Calu3 (cell line): ENCODE measurements around the gene NXPE4. TPM values are rescaled to one million over a fixed set of nuclear protein-coding genes. Genes with fewer than 3 reads are reported as not detected.

Source experiments
- BruUV-seq: library from RNA; stranded (reverse); fragments of 400-500 nt; replicated peaks from 2 replicates; lab custom pipeline; 2021; lab: Mats Ljungman, UMichigan
- CTCF ChIA-PET: fragments of 300-600 bp; sonication (Branson Sonifier 250); formaldehyde crosslinking; loops from one replicate; lab custom pipeline; 2022; ENCODE audit warnings: antibody characterized with exemption; lab: Charles Lee
- DNase-seq: peaks from one replicate; pipeline ENCODE4 v3.0.0; 2022
- H3K27ac Mint-ChIP-seq: one replicate; pipeline ENCODE4 v1.8.0; 2022; ENCODE audit warnings: mixed read lengths; ENCODE audit not compliant: unreplicated experiment
- H3K27me3 Mint-ChIP-seq: one replicate; pipeline ENCODE4 v1.8.0; 2022; ENCODE audit warnings: mixed read lengths; ENCODE audit not compliant: unreplicated experiment
- H3K36me3 Mint-ChIP-seq: one replicate; pipeline ENCODE4 v1.8.0; 2022; ENCODE audit warnings: mild to moderate bottlenecking, moderate library complexity, mixed read lengths; ENCODE audit not compliant: insufficient read depth, unreplicated experiment
- H3K4me1 Mint-ChIP-seq: one replicate; pipeline ENCODE4 v1.8.0; 2022; ENCODE audit warnings: mild to moderate bottlenecking, low read depth, mixed read lengths; ENCODE audit not compliant: unreplicated experiment
- H3K4me3 Mint-ChIP-seq: one replicate; pipeline ENCODE4 v1.8.0; 2022; ENCODE audit warnings: mild to moderate bottlenecking, low read depth, moderate library complexity, mixed read lengths; ENCODE audit not compliant: unreplicated experiment
- H3K9me3 Mint-ChIP-seq: one replicate; pipeline ENCODE4 v1.8.0; 2022; ENCODE audit warnings: low read depth, mixed read lengths; ENCODE audit not compliant: unreplicated experiment
- intact Hi-C: fragments of 100-400 bp; cut with micrococcal nuclease; formaldehyde crosslinking; loops from one replicate; pipeline ENCODE4 v1.10.0; 2022; ENCODE audit not compliant: unreplicated experiment
- total RNA-seq: library from RNA; stranded (reverse); gene quantifications from 2 replicates; pipeline ENCODE4 v1.2.3, GENCODE V29; 2022
- TF ChIP-seq, protein P1 (sequence below): fragments of 200-600 bp; IDR thresholded peaks from one replicate; pipeline ENCODE4 v1.8.0; 2022; ENCODE audit warnings: antibody characterized with exemption; ENCODE audit not compliant: unreplicated experiment

NXPE4 gene
- total RNA-seq, 1 experiment from 2014 or later: not detected

DNA sequence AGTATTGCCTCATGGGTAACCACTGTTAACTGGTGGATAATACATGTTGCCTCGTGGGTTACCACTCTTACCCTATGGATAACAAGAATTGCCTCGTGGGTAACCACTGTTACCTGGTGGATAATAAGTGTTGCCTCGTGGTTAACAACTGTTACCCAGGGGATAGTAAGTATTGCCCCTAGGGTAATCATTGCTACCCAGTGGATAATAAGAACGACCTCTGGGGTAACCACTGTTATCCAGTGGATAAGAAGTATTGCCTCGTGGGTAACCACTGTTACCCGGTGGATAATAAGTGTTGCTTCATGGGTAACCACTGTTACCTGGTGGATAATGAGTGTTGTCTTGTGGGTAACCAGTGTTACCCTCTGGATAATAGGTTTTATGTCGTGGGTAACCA lies 28.1 kb upstream of the NXPE4 start:
- Mint-ChIP-seq H3K9me3 (peaks cover 2% of the 10 kb centered on the region), H3K36me3 (no peaks in the 10 kb centered on the region), H3K27me3 (no peaks in the 10 kb centered on the region), H3K4me1 (no peaks in the 10 kb centered on the region), H3K27ac (no peak overlapping the region), H3K4me3 (no peak overlapping the region)
- TF ChIP-seq, protein P1, sequence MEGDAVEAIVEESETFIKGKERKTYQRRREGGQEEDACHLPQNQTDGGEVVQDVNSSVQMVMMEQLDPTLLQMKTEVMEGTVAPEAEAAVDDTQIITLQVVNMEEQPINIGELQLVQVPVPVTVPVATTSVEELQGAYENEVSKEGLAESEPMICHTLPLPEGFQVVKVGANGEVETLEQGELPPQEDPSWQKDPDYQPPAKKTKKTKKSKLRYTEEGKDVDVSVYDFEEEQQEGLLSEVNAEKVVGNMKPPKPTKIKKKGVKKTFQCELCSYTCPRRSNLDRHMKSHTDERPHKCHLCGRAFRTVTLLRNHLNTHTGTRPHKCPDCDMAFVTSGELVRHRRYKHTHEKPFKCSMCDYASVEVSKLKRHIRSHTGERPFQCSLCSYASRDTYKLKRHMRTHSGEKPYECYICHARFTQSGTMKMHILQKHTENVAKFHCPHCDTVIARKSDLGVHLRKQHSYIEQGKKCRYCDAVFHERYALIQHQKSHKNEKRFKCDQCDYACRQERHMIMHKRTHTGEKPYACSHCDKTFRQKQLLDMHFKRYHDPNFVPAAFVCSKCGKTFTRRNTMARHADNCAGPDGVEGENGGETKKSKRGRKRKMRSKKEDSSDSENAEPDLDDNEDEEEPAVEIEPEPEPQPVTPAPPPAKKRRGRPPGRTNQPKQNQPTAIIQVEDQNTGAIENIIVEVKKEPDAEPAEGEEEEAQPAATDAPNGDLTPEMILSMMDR: no peak
- CTCF ChIA-PET: no interaction called here
- intact Hi-C loops: no loop called here
- no TSS peak for BruUV-seq
- DNase-seq: no peak

- no TSS peak for BruUV-seq
- H3K4me3 Mint-ChIP-seq: no peak overlapping the region
- peaks cover 2% of the 10 kb centered on the region for H3K9me3 Mint-ChIP-seq
- TF ChIP-seq, protein P1: no peak
- H3K36me3 Mint-ChIP-seq: no peaks in the 10 kb centered on the region
- DNase-seq: no peak
- intact Hi-C loops: no loop called here
- no peak overlapping the region for H3K27ac Mint-ChIP-seq
- CTCF ChIA-PET: no interaction called here
- no peaks in the 10 kb centered on the region for H3K27me3 Mint-ChIP-seq
- no peaks in the 10 kb centered on the region for H3K4me1 Mint-ChIP-seq
Measured at GRCh38 chr11:114622858-114623257, 27.3 kb upstream of the NXPE4 start.

GRCh38 chr11:114621950-114622809 lies 26.6 kb upstream of the NXPE4 start:
- BruUV-seq: no TSS peak
- CTCF ChIA-PET: no interaction called here
- no peak overlapping the region for H3K4me3 Mint-ChIP-seq
- no peak overlapping the region for H3K27ac Mint-ChIP-seq
- H3K4me1 Mint-ChIP-seq: no peaks in the 10 kb centered on the region
- TF ChIP-seq, protein P1: no peak
- peaks cover 2% of the 10 kb centered on the region for H3K9me3 Mint-ChIP-seq
- no peaks in the 10 kb centered on the region for H3K27me3 Mint-ChIP-seq
- no peak for DNase-seq
- H3K36me3 Mint-ChIP-seq: no peaks in the 10 kb centered on the region
- intact Hi-C loops: no loop called here

GRCh38 chr11:114621072-114621471 lies 25.5 kb upstream of the NXPE4 start:
- Mint-ChIP-seq H3K9me3 (no peaks in the 10 kb centered on the region), H3K36me3 (no peaks in the 10 kb centered on the region), H3K4me3 (no peak overlapping the region), H3K4me1 (no peaks in the 10 kb centered on the region), H3K27ac (no peak overlapping the region), H3K27me3 (no peaks in the 10 kb centered on the region)
- no peak for DNase-seq
- intact Hi-C loops: no loop called here
- CTCF ChIA-PET: no interaction called here
- TF ChIP-seq, protein P1: no peak
- no TSS peak for BruUV-seq
